ENCODE data around the gene PSMD5. TPM values are rescaled to one million over a fixed set of nuclear protein-coding genes. Genes with fewer than 3 reads are reported as not detected.

PSMD5 gene
- total and polyA plus RNA-seq, 2 of the 4 experiments (the other 2 are of a cell fraction) = 25.6 to 26.1 TPM

GRCh38 chr9:120875195-120875565 lies 32.5 kb upstream of the PSMD5 start:
- ChIA-PET POLR2A (ENCODE audit: unreplicated experiment) (no interaction called here), CTCF (no interaction called here)
- Histone ChIP-seq H3K4ac (ENCODE audit: low read depth, low read length) (peak overlapping the region; percentile 99), H3K4me3 (ENCODE audit: insufficient read depth, low read depth, low read length) (no peak overlapping the region), H2BK20ac (ENCODE audit: low read depth, low read length) (no peak overlapping the region), H3K36me3 (ENCODE audit: control insufficient read depth, insufficient read depth, low read length) (peaks cover 16% of the 10 kb centered on the region), H4K8ac (ENCODE audit: low read depth in 2 of 2, low read length in 2 of 2) (peak overlapping the region; percentile 77 to 96), H3K9me3 (ENCODE audit: control insufficient read depth, insufficient read depth, low read length) (no peaks in the 10 kb centered on the region), H3K79me1 (ENCODE audit: low read depth in 1 of 2, low read length in 2 of 2) (peaks cover 19 to 45% of the 10 kb centered on the region in 2 experiments), H4K5ac (ENCODE audit: low read depth, low read length) (peak overlapping the region; percentile 58; the same call in 1 of the 2 replicates), H3K56ac (ENCODE audit: extremely low read depth, insufficient read depth, low read length) (peak overlapping the region; percentile 16; the same call in 1 of the 2 replicates), H3K27me3 (ENCODE audit: control insufficient read depth, insufficient read depth, low read length) (no peaks in the 10 kb centered on the region), H3K23ac (ENCODE audit: low read depth, low read length) (peak overlapping the region; percentile 98), H4K20me1 (ENCODE audit: insufficient read depth, low read length) (no peaks in the 10 kb centered on the region), H3K14ac (replicated peaks; ENCODE audit: low read depth, low read length) (peak overlapping the region; percentile 98), H2BK5ac (ENCODE audit: low read depth, low read length, poor library complexity, severe bottlenecking) (peak overlapping the region; percentile 89), H3K9ac (ENCODE audit: low read depth, low read length) (peak overlapping the region; percentile 54; the same call in 1 of the 2 replicates), H2BK15ac (ENCODE audit: low read depth, low read length) (peak overlapping the region; percentile 53; the same call in 1 of the 3 replicates), H3K18ac (ENCODE audit: low read depth, low read length) (no peak overlapping the region), H2AFZ (replicated peaks; ENCODE audit: low read length, poor library complexity) (no peak overlapping the region), H3K27ac (ENCODE audit: insufficient read depth, low read length) (peak overlapping the region; percentile 59), H2AK5ac (ENCODE audit: low read depth, low read length) (peak overlapping the region; percentile 99), H4K91ac (ENCODE audit: insufficient read depth, low read depth, low read length) (peak overlapping the region; percentile 94), H3K9me1 (ENCODE audit: insufficient read depth, low read length) (peaks cover 25% of the 10 kb centered on the region; the same call in 1 of the 2 replicates), H3K4me2 (ENCODE audit: low read depth, low read length) (0 out of 2 replicates have a peak overlapping the region, but pooled peaks have one; percentile 80), H2AK9ac (replicated peaks; ENCODE audit: low read depth, low read length, poor library complexity) (peak overlapping the region; percentile 99), H3K4me1 (ENCODE audit: control insufficient read depth, insufficient read depth, low read length) (peaks cover 15% of the 10 kb centered on the region), H2BK120ac (ENCODE audit: low read depth, low read length) (peak overlapping the region; percentile 86)
- 89% methylated on average over 4 of the region's 4 CpGs; no CpG with 5 or more reads in 1 of the 2 experiments for WGBS, 2 experiments (ENCODE audit: extremely low coverage in 2 of 2, insufficient read length in 1 of 2)
- intact Hi-C loops (cut with micrococcal nuclease) = loop anchor here (5.0 kb wide), 1 partner anchor 197 kb away; the partner anchor contains the start of gene CNTRL
- no TSS peak for BruUV-seq (replicated peaks)
- in situ Hi-C loops (cut with MboI; ENCODE audit: low sequenced_read_pairs) = no loop called here
- ATAC-seq (ENCODE audit: low read depth) = no peak
- TF ChIP-seq RCOR1 (IDR thresholded peaks at IDR 0.05; ENCODE audit: insufficient replicate concordance, low read length) (no peak), MAZ (IDR thresholded peaks at IDR 0.05; ENCODE audit: borderline replicate concordance, low read depth, low read length) (no peak), NFE2L2 (IDR thresholded peaks at IDR 0.05; ENCODE audit: low read depth, low read length) (no peak), SMC3 (IDR thresholded peaks at IDR 0.05; ENCODE audit: low read depth, low read length) (no peak), CEBPB (IDR thresholded peaks at IDR 0.05; ENCODE audit: low read depth, low read length) (no peak), FOS (IDR thresholded peaks at IDR 0.05; ENCODE audit: low read depth, low read length) (no peak), RAD21 (IDR thresholded peaks at IDR 0.05; ENCODE audit: low read length) (no peak), RFX5 (IDR thresholded peaks at IDR 0.05; ENCODE audit: low read depth, low read length) (no peak), BHLHE40 (IDR thresholded peaks at IDR 0.05; ENCODE audit: low read depth, low read length) (no peak), CTCF (conservative IDR thresholded peaks at IDR 0.05; ENCODE audit: low read depth, low read length) (no peak), CHD1 (IDR thresholded peaks at IDR 0.05; ENCODE audit: low read depth, low read length) (no peak), POLR2A (IDR thresholded peaks at IDR 0.05; ENCODE audit: low read depth, low read length) (no peak)
- DNase-seq = no peak
- dilution Hi-C loops (cut with HindIII; ENCODE audit: low sequenced_read_pairs, unreplicated experiment) = no loop called here

Data from IMR-90 (cell line).